ENCODE results near the gene SLC2A9.

SLC2A9 gene

DNA sequence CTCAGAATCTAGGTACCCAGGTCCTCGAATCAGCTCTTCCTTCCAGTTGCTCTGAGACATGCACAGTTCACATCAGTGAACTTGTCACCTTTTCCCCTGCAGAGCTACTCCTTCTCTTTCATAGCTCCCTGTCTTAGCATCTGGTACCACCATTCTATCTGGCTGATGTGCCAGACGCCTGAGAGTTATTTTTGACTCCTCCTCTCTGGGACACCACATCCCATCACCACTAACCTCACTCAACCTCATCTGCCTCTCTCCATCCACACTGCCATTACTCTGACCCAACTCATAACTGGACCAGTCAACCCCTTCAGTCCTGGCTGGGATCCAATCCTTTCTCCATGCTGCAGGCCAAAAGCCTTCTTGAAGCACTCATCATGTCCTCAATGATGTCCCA, 44.5 kb downstream of the SLC2A9 start:
- H2AFZ ChIP-seq (ENCODE audit: low read depth, low read length, severe bottlenecking): no peak overlapping the region
- H3K9me3 ChIP-seq (ENCODE audit: insufficient read depth, low read length): no peaks in the 10 kb centered on the region
- H3K79me2 ChIP-seq (ENCODE audit: insufficient read depth, low read length): no peaks in the 10 kb centered on the region
- no peaks in the 10 kb centered on the region for H3K27me3 ChIP-seq (ENCODE audit: low read length)
- no peak for TF ChIP-seq EZH2phosphoT487 (conservative IDR thresholded peaks at IDR 0.05; ENCODE audit: low read length)
- TF ChIP-seq, protein P1, sequence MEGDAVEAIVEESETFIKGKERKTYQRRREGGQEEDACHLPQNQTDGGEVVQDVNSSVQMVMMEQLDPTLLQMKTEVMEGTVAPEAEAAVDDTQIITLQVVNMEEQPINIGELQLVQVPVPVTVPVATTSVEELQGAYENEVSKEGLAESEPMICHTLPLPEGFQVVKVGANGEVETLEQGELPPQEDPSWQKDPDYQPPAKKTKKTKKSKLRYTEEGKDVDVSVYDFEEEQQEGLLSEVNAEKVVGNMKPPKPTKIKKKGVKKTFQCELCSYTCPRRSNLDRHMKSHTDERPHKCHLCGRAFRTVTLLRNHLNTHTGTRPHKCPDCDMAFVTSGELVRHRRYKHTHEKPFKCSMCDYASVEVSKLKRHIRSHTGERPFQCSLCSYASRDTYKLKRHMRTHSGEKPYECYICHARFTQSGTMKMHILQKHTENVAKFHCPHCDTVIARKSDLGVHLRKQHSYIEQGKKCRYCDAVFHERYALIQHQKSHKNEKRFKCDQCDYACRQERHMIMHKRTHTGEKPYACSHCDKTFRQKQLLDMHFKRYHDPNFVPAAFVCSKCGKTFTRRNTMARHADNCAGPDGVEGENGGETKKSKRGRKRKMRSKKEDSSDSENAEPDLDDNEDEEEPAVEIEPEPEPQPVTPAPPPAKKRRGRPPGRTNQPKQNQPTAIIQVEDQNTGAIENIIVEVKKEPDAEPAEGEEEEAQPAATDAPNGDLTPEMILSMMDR (IDR thresholded peaks at IDR 0.05; ENCODE audit: insufficient read depth, low read length, poor library complexity, severe bottlenecking): no peak
- H3K9ac ChIP-seq (ENCODE audit: low read length): no peak overlapping the region
- no peaks in the 10 kb centered on the region for H4K20me1 ChIP-seq (ENCODE audit: low read depth, low read length)
- no peaks in the 10 kb centered on the region for H3K9me2 ChIP-seq (replicated peaks; ENCODE audit: insufficient read depth, low read length)
- no peak overlapping the region for H3K4me3 ChIP-seq (ENCODE audit: insufficient read depth, low read length, poor library complexity, severe bottlenecking)
- H3K4me2 ChIP-seq (ENCODE audit: low read depth, low read length, poor library complexity, severe bottlenecking): no peak overlapping the region
- no peaks in the 10 kb centered on the region for H3F3A ChIP-seq (ENCODE audit: insufficient read depth)
- H3K36me3 ChIP-seq (ENCODE audit: low read length): no peaks in the 10 kb centered on the region
- no peak overlapping the region for H3K27ac ChIP-seq (ENCODE audit: low read depth, low read length)

DNA sequence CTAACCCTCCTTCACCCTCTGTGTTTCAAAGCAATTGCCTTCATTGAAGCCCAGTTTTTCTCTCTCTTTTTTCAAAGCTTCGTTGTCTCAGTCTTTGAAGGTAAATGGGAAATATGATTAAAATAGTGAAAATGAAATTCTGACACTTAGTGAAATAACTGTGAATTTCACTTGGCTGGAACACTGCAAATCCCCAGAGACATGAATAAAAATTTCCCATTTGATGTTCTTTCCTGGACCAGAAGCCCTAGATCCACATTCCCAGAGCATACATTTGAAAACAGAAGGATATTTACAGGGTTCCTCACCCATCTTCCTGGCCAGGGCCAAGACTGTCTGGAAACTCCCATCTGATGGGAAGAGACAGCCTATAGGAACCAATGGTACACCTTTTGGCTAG, 45.0 kb downstream of the SLC2A9 start:
- Histone ChIP-seq H3K4me3 (ENCODE audit: insufficient read depth, low read length, poor library complexity, severe bottlenecking) (no peak overlapping the region), H3K4me2 (ENCODE audit: low read depth, low read length, poor library complexity, severe bottlenecking) (no peak overlapping the region), H3K36me3 (ENCODE audit: low read length) (no peaks in the 10 kb centered on the region), H3K9ac (ENCODE audit: low read length) (no peak overlapping the region), H2AFZ (ENCODE audit: low read depth, low read length, severe bottlenecking) (no peak overlapping the region), H4K20me1 (ENCODE audit: low read depth, low read length) (no peaks in the 10 kb centered on the region), H3K27ac (ENCODE audit: low read depth, low read length) (no peak overlapping the region), H3K9me2 (replicated peaks; ENCODE audit: insufficient read depth, low read length) (no peaks in the 10 kb centered on the region), H3K79me2 (ENCODE audit: insufficient read depth, low read length) (no peaks in the 10 kb centered on the region), H3F3A (ENCODE audit: insufficient read depth) (no peaks in the 10 kb centered on the region), H3K9me3 (ENCODE audit: insufficient read depth, low read length) (no peaks in the 10 kb centered on the region), H3K27me3 (ENCODE audit: low read length) (no peaks in the 10 kb centered on the region)
- TF ChIP-seq, protein P1 (IDR thresholded peaks at IDR 0.05; ENCODE audit: insufficient read depth, low read length, poor library complexity, severe bottlenecking): no peak
- no peak for TF ChIP-seq EZH2phosphoT487 (conservative IDR thresholded peaks at IDR 0.05; ENCODE audit: low read length)

DNA sequence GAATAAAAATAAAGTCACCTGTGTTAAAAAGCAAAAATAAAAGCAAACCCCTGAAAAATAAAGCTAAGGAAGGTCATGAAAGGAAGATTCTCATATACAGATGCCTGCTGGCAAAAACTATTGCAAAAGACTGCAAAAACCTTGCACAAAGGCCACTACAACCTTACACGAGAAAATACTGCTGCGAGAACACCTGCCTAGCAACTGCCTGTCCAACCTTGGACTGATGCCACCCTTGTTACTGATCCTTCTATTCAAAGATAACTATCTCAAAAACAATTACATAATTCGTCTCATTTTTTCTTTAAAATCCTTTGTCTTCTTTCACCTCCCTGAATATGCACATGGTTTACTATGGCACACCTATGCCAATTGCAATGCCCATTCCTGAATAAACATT, 49.6 kb downstream of the SLC2A9 start:
- Histone ChIP-seq H3K9ac (ENCODE audit: low read length) (no peak overlapping the region), H3K27me3 (ENCODE audit: low read length) (no peaks in the 10 kb centered on the region), H3F3A (ENCODE audit: insufficient read depth) (no peaks in the 10 kb centered on the region), H3K27ac (ENCODE audit: low read depth, low read length) (no peak overlapping the region), H3K9me3 (ENCODE audit: insufficient read depth, low read length) (no peaks in the 10 kb centered on the region), H3K79me2 (ENCODE audit: insufficient read depth, low read length) (no peaks in the 10 kb centered on the region), H4K20me1 (ENCODE audit: low read depth, low read length) (no peaks in the 10 kb centered on the region), H3K4me3 (ENCODE audit: insufficient read depth, low read length, poor library complexity, severe bottlenecking) (no peak overlapping the region), H3K36me3 (ENCODE audit: low read length) (no peaks in the 10 kb centered on the region), H2AFZ (ENCODE audit: low read depth, low read length, severe bottlenecking) (no peak overlapping the region), H3K4me2 (ENCODE audit: low read depth, low read length, poor library complexity, severe bottlenecking) (no peak overlapping the region), H3K9me2 (replicated peaks; ENCODE audit: insufficient read depth, low read length) (no peaks in the 10 kb centered on the region)
- TF ChIP-seq, protein P1 (IDR thresholded peaks at IDR 0.05; ENCODE audit: insufficient read depth, low read length, poor library complexity, severe bottlenecking): no peak
- TF ChIP-seq EZH2phosphoT487 (conservative IDR thresholded peaks at IDR 0.05; ENCODE audit: low read length): no peak

Measured in SU-DHL-6 (cell line).